ENCODE results near the gene CUEDC1.

DNA sequence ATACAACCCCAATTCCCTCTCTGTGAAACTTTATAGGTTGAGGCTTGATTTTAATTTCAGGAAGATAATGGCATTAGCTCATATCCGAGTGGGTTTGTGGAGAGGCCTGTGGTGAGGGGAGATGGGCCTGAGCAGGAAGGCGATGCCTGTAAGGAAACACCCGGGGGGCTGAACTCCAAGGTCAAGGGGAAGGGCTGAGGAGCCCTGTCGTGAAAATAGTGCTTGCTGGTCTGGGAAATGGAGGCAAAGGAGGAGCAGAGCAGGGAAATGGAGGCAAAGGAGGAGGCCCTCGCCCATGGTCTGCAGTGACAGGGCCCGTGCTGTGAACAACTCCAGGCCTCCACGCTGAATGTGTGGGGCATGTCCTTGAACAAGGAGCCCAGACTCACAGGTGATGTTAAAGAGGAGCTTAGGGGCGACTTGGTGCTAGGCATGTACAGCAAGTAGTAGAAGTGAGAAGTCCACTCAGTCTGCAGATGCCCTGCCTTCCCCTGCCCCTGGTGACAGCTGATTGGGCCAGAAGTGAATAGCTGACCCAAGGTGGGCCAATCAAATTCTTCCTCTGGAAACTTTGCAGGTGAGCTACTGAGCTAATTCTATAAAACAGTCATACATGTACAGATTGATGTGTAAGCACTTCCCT is 143.5 kb downstream of the CUEDC1 start:
- TF ChIP-seq, protein P1, sequence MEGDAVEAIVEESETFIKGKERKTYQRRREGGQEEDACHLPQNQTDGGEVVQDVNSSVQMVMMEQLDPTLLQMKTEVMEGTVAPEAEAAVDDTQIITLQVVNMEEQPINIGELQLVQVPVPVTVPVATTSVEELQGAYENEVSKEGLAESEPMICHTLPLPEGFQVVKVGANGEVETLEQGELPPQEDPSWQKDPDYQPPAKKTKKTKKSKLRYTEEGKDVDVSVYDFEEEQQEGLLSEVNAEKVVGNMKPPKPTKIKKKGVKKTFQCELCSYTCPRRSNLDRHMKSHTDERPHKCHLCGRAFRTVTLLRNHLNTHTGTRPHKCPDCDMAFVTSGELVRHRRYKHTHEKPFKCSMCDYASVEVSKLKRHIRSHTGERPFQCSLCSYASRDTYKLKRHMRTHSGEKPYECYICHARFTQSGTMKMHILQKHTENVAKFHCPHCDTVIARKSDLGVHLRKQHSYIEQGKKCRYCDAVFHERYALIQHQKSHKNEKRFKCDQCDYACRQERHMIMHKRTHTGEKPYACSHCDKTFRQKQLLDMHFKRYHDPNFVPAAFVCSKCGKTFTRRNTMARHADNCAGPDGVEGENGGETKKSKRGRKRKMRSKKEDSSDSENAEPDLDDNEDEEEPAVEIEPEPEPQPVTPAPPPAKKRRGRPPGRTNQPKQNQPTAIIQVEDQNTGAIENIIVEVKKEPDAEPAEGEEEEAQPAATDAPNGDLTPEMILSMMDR (IDR thresholded peaks at IDR 0.05 in 4 of 5, conservative IDR thresholded peaks at IDR 0.05 in 1 of 5), result no peak
- no peak for TF ChIP-seq POLR2A (IDR thresholded peaks at IDR 0.05)
